ENCODE measurements around the gene SLC8B1.

GRCh38 chr12:113330505-113330904, 4.4 kb downstream of the SLC8B1 start:
- TF ChIP-seq CTCF (IDR thresholded peaks at IDR 0.05), result no peak
- no peak for TF ChIP-seq POLR2A (IDR thresholded peaks at IDR 0.05)
